Fibroblast of mammary gland (primary cell): ENCODE results near the gene SULT1C3.

Source experiments
- DNase-seq: peaks from one replicate; pipeline ENCODE4 v3.0.0-alpha.2; 2010; ENCODE audit warnings: low read depth
- H3K4me3 ChIP-seq: 2 replicates; pipeline ENCODE4 v1.5.1; 2011; ENCODE audit warnings: low read depth, mild to moderate bottlenecking, low read length, moderate library complexity; ENCODE audit not compliant: control insufficient read depth
- TF ChIP-seq, protein P1 (sequence below): conservative IDR thresholded peaks from 2 replicates; pipeline ENCODE4 v1.5.1; 2011; ENCODE audit warnings: low read depth, low read length, inconsistent platforms; ENCODE audit not compliant: control insufficient read depth, insufficient read depth

The SULT1C3 gene

DNA sequence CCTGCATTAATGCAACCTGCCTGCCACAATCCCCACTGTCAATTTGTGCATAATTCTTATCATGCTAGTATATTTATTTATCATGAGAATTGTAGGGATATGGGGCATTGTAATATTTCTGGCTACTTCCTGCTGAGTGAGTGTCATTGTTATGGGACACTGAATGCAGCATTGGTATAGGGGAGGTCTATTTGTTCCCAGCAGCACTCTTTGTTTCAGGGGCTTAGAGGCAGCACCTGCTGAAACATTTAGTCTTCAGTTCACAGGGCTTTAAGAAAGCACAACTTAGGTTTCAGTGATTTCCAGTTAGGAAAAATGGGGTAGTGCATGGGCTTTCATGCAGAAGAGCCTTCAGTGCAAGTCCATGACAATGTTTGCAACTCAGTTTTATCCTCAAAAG lies 23.6 kb downstream of the SULT1C3 start:
- no peak overlapping the region for H3K4me3 ChIP-seq
- DNase-seq: no peak
- TF ChIP-seq, protein P1, sequence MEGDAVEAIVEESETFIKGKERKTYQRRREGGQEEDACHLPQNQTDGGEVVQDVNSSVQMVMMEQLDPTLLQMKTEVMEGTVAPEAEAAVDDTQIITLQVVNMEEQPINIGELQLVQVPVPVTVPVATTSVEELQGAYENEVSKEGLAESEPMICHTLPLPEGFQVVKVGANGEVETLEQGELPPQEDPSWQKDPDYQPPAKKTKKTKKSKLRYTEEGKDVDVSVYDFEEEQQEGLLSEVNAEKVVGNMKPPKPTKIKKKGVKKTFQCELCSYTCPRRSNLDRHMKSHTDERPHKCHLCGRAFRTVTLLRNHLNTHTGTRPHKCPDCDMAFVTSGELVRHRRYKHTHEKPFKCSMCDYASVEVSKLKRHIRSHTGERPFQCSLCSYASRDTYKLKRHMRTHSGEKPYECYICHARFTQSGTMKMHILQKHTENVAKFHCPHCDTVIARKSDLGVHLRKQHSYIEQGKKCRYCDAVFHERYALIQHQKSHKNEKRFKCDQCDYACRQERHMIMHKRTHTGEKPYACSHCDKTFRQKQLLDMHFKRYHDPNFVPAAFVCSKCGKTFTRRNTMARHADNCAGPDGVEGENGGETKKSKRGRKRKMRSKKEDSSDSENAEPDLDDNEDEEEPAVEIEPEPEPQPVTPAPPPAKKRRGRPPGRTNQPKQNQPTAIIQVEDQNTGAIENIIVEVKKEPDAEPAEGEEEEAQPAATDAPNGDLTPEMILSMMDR: no peak

DNA sequence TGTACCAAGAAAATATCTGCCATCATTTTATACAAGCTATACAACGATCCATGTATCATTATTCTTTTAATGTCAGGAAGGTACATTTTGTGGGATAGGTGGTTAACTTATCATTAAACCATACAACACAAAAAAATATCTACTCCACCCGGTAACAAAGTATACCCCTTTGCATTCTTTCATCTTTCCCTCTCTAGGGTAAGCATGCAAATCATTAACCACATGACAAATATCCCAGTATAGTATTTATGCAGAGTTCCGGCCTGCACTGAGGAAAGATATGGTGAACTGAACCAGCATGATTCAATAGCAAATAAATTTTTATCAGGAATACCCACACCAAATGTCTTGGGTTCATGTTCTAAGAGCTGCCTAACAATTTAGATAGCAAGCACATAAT lies 26.4 kb downstream of the SULT1C3 start:
- H3K4me3 ChIP-seq: no peak overlapping the region
- TF ChIP-seq, protein P1: no peak
- DNase-seq: no peak

DNA sequence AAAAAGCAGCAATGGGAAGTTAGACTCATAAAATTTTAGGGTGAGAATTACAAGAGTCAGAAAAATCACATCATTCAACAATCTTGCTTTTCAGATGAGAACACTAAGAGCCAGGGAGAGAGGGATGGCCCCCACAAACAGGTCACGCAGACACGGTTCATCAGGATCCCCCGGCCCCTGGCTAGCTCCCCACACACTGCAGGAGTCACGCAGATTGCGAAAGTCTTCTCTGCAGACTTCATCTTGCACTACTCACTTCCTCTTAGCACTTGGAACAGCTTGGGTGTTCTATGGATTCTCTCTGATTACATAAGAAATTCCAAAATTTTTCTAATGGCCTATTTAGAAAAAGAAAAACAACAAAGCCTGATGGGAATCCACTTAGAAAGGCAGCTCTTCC lies 27.3 kb downstream of the SULT1C3 start:
- TF ChIP-seq, protein P1: no peak
- no peak overlapping the region for H3K4me3 ChIP-seq
- DNase-seq: peak; percentile 77

DNA sequence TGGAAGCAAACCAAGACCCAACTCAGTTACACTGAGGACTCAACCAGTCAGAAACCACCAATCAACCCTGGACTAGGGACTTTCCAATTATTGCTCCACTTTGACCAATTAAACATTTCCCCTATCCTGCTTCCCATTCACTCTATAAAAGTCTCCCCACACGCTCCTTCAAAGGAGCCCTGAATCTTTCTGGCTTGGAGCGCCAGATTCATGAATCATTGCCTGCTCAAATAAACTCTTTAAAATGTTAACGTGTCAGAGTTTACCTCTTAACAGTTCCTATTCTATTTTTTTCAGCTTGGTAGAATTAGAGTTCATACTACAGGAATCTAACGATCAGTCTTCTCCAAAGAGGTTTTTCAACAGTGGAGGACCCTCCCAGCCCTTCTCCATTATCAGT lies 28.2 kb downstream of the SULT1C3 start:
- no peak overlapping the region for H3K4me3 ChIP-seq
- DNase-seq: peak; percentile 90
- TF ChIP-seq, protein P1: no peak

DNA sequence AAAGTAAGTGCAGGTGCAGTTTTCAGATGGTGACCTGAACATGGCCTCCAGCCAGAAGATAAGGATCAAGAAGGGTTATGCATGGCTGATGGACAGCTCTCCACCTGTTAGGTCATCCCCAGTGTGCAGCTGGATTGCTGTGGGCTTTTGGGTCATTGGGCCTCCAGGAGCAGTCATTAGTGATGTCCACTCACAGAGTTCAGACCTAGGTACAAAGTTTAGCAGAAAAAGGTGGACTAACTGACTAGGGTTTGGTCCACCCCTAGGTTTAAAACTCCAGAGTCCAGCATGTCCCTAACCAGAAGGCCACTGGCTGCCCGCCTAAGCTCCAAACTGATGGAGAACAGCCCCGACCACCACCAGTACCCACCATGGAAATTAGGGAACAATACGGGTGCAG lies 30.6 kb downstream of the SULT1C3 start:
- TF ChIP-seq, protein P1: no peak
- H3K4me3 ChIP-seq: no peak overlapping the region
- no peak for DNase-seq

DNA sequence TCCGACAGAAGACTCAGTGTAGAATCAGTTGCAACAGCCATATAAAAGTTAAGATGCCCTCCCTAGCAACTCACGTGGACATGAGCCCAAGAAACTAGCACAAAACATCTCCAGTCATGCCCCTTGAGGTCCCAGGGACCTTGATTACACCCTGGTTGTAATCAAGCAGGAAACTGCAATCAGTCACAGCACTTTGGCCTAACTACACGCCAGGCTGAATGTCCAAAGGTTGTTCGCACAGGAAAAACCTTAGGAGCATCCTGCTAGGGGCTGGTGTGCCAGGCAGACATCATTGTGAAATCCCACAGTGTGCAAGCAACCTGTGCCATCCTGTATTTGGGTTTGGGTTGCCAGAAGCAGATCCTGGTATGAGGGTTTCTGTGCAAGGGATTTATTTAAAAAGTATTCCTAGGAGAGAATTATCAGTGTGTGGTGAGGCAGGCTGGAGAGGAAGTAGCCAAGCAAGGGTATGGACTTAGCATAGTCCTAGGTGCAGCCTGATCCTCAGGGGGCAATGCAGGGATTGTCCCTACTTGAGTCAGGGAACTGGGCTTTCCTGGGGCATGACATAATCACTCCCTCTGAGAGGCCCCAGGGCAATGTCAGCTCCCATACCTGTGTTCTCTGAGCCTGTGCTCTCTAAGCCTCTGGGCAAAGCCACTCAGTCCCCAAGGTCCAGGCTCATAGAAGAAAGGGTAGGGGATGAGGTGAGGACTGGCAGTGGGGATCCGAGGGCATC lies 31.2 kb downstream of the SULT1C3 start:
- TF ChIP-seq, protein P1: no peak
- no peak overlapping the region for H3K4me3 ChIP-seq
- no peak for DNase-seq
